Sigmoid colon (tissue), 4 donors: ENCODE measurements around the gene VAC14.

Experiments used
- CTCF ChIP-seq, 4 experiments: fragments of 450-650 bp in 3 of 4; fragments of 200-600 bp in 1 of 4; IDR thresholded peaks; one replicate each; pipeline ENCODE4 v1.5.1; 2016 to 2019; ENCODE audit warnings: antibody characterized with exemption in 4 of 4, mild to moderate bottlenecking in 3 of 4, moderate library complexity in 2 of 4
- EP300 ChIP-seq, 4 donors: sonication (generic); formaldehyde crosslinking; IDR thresholded peaks; one replicate each; pipeline ENCODE4 v1.6.1; 2017; ENCODE audit warnings: antibody characterized with exemption in 4 of 4
- POLR2A ChIP-seq, 2 donors: fragments of 450-650 bp; IDR thresholded peaks; one replicate each; pipeline ENCODE4 v1.6.1; 2016; ENCODE audit warnings: antibody characterized with exemption in 2 of 2, mild to moderate bottlenecking in 2 of 2, moderate library complexity in 2 of 2
- POLR2AphosphoS5 ChIP-seq, 4 donors: sonication (generic); formaldehyde crosslinking; IDR thresholded peaks; one replicate each; pipeline ENCODE4 v1.6.1; 2017; ENCODE audit warnings: antibody characterized with exemption in 4 of 4

GRCh38 chr16:70809392-70810060, 8.6 kb upstream of the VAC14 start:
- TF ChIP-seq EP300 (IDR thresholded peaks at IDR 0.05), result no peak
- no peak for TF ChIP-seq POLR2A (IDR thresholded peaks at IDR 0.05)
- no peak for TF ChIP-seq CTCF (IDR thresholded peaks at IDR 0.05)
- no peak for TF ChIP-seq POLR2AphosphoS5 (IDR thresholded peaks at IDR 0.05)
